Breast epithelium (tissue), 4 donors: Measurements from ENCODE around the gene ANKRD11. TPM values are rescaled to one million over a fixed set of nuclear protein-coding genes. Genes with fewer than 3 reads are reported as not detected.
A peak's percentile ranks its signal among the peaks of the same experiment; 100 is the strongest.

ENCODE experiments used
- DNase-seq, 2 donors: peaks; one replicate each; pipeline ENCODE4 v3.0.0-alpha.2; 2019; ENCODE audit warnings: low spot score in 2 of 2
- H3K27ac ChIP-seq, 2 donors: fragments of 200-600 bp; sonication (generic) in 1 of 2; one replicate each; pipeline ENCODE4 v1.5.1; 2016 to 2019; ENCODE audit warnings: mild to moderate bottlenecking in 1 of 2
- H3K27me3 ChIP-seq, 2 donors: fragments of 200-600 bp; sonication (generic) in 1 of 2; one replicate each; pipeline versions ENCODE4 v1.5.1 to v1.6.0; 2017 to 2019; ENCODE audit warnings: control low read depth in 1 of 2, mild to moderate bottlenecking in 1 of 2
- H3K36me3 ChIP-seq: fragments of 200-600 bp; one replicate; pipeline ENCODE4 v1.5.1; 2019
- H3K4me1 ChIP-seq, 2 donors: fragments of 200-600 bp; sonication (generic); one replicate each; pipeline ENCODE4 v1.5.1; 2016 to 2019; ENCODE audit warnings: control low read depth in 1 of 2
- H3K4me3 ChIP-seq, 3 donors: fragments of 200-600 bp; sonication (generic); 1 replicate in 2 of 3; 2 replicates in 1 of 3; pipeline ENCODE4 v1.5.1; 2016 to 2019; ENCODE audit warnings: mild to moderate bottlenecking in 3 of 3, moderate library complexity in 2 of 3
- H3K9me3 ChIP-seq, 2 donors: fragments of 200-600 bp; sonication (generic) in 1 of 2; one replicate each; pipeline ENCODE4 v1.5.1; 2016 to 2019; ENCODE audit warnings: control low read depth in 1 of 2
- CTCF ChIP-seq, 3 donors: fragments of 450-650 bp; IDR thresholded peaks; one replicate each; pipeline ENCODE4 v1.5.1; 2016 to 2017; ENCODE audit warnings: antibody characterized with exemption in 3 of 3, mild to moderate bottlenecking in 3 of 3, moderate library complexity in 3 of 3
- POLR2A ChIP-seq: fragments of 450-650 bp; IDR thresholded peaks from one replicate; pipeline ENCODE4 v1.6.1; 2016; ENCODE audit warnings: antibody characterized with exemption, mild to moderate bottlenecking, moderate library complexity
- POLR2AphosphoS5 ChIP-seq, 3 donors: sonication (generic); formaldehyde crosslinking; IDR thresholded peaks; one replicate each; pipeline ENCODE4 v1.6.1; 2017; ENCODE audit warnings: antibody characterized with exemption in 3 of 3
- intact Hi-C: fragments of 100-400 bp; cut with DNase I; formaldehyde crosslinking; loops from one replicate; pipeline ENCODE4 v1.15.1; 2023; ENCODE audit warnings: low total_unique reads
- total RNA-seq, 3 donors: library from RNA; depleted of rRNA; stranded (reverse); fragments of >200 nt; gene quantifications; one replicate each; pipeline ENCODE4 v1.1.0, GENCODE V29; 2016

Gene ANKRD11
- 10 to 100 TPM; 64.0 to 79.0 (median 69.2) TPM for total RNA-seq

GRCh38 chr16:89490439-89491237, at the start of gene ANKRD11:
Gene ANKRD11, minus strand, starts transcription at chr16:89490561. Its CDS starts 173,542 bp downstream, at chr16:89317019.
- peak; percentile 62 to 80 (median 64) for TF ChIP-seq POLR2AphosphoS5 (IDR thresholded peaks at IDR 0.05)
- peak; percentile 18 for TF ChIP-seq POLR2A
- no peak for TF ChIP-seq CTCF (IDR thresholded peaks at IDR 0.05)
- Histone ChIP-seq H3K27ac (peak within 1 kb of the TSS; percentile 99 to 100), H3K9me3 (no peaks in the 10 kb centered on the region), H3K4me1 (peaks cover 7 to 12% of the 10 kb centered on the region in 2 donors), H3K27me3 (no peaks in the 10 kb centered on the region), H3K4me3 (peak within 1 kb of the TSS; percentile 94 to 99 (median 95)), H3K36me3 (no peaks in the 10 kb centered on the region)
- peak; percentile 99 to 100 for DNase-seq
- intact Hi-C loops = no loop called here

GRCh38 chr16:89538286-89538685, 47.9 kb upstream of the ANKRD11 start:
- Histone ChIP-seq H3K27ac (no peak overlapping the region), H3K27me3 (no peaks in the 10 kb centered on the region), H3K4me3 (no peak overlapping the region), H3K9me3 (no peaks in the 10 kb centered on the region), H3K36me3 (peaks cover 4% of the 10 kb centered on the region), H3K4me1 (no peaks in the 10 kb centered on the region)
- intact Hi-C loops = no loop called here
- no peak for DNase-seq
- TF ChIP-seq POLR2A = no peak
- TF ChIP-seq POLR2AphosphoS5 (IDR thresholded peaks at IDR 0.05) = no peak
- TF ChIP-seq CTCF (IDR thresholded peaks at IDR 0.05) = no peak

GRCh38 chr16:89537549-89537925, 47.2 kb upstream of the ANKRD11 start:
- intact Hi-C loops = no loop called here
- TF ChIP-seq CTCF (IDR thresholded peaks at IDR 0.05) (no peak), POLR2A (no peak), POLR2AphosphoS5 (IDR thresholded peaks at IDR 0.05) (no peak)
- Histone ChIP-seq H3K27me3 (no peaks in the 10 kb centered on the region), H3K4me1 (no peaks in the 10 kb centered on the region), H3K4me3 (no peak overlapping the region), H3K27ac (no peak overlapping the region), H3K9me3 (no peaks in the 10 kb centered on the region), H3K36me3 (peaks cover 4% of the 10 kb centered on the region)
- DNase-seq = no peak

GRCh38 chr16:89536886-89537548, 46.7 kb upstream of the ANKRD11 start:
- intact Hi-C loops = no loop called here
- Histone ChIP-seq H3K4me3 (no peak overlapping the region), H3K27me3 (no peaks in the 10 kb centered on the region), H3K36me3 (peaks cover 3% of the 10 kb centered on the region), H3K27ac (no peak overlapping the region), H3K4me1 (no peaks in the 10 kb centered on the region), H3K9me3 (no peaks in the 10 kb centered on the region)
- no peak for DNase-seq
- TF ChIP-seq CTCF (IDR thresholded peaks at IDR 0.05) (no peak), POLR2A (no peak), POLR2AphosphoS5 (IDR thresholded peaks at IDR 0.05) (no peak)

GRCh38 chr16:89536371-89536770, 46.0 kb upstream of the ANKRD11 start:
- TF ChIP-seq CTCF (IDR thresholded peaks at IDR 0.05) (no peak), POLR2A (no peak), POLR2AphosphoS5 (IDR thresholded peaks at IDR 0.05) (no peak)
- no peak for DNase-seq
- no peak overlapping the region for H3K4me3 ChIP-seq
- H3K9me3 ChIP-seq = no peaks in the 10 kb centered on the region
- H3K36me3 ChIP-seq = no peaks in the 10 kb centered on the region
- intact Hi-C loops = no loop called here
- H3K27ac ChIP-seq = no peak overlapping the region
- H3K4me1 ChIP-seq = no peaks in the 10 kb centered on the region
- no peaks in the 10 kb centered on the region for H3K27me3 ChIP-seq
